Common myeloid progenitor, CD34-positive (primary cell): Measurements from ENCODE around the gene TKT.
A peak's percentile ranks its signal among the peaks of the same experiment; 100 is the strongest.

Experiments
- CTCF ChIA-PET: fragments of 350-600 bp; sonication (Branson Sonifier 250); formaldehyde crosslinking; loops from one replicate; lab custom pipeline; 2021; ENCODE audit warnings: antibody characterized with exemption; lab: Charles Lee
- POLR2A ChIA-PET: fragments of 350-600 bp; sonication (Branson Sonifier 250); formaldehyde crosslinking; loops from one replicate; lab custom pipeline; 2021; ENCODE audit warnings: antibody characterized with exemption; lab: Charles Lee
- DNase-seq, 3 donors: peaks; one replicate each; pipeline versions ENCODE4 v3.0.0 to v3.0.0-alpha.2; 2013
- H3K27ac ChIP-seq, 2 experiments: 1 replicate in 1 of 2; 2 replicates in 1 of 2; pipeline ENCODE4 v1.7.0; 2013; ENCODE audit warnings: inconsistent platforms in 2 of 2, low read length in 2 of 2, mild to moderate bottlenecking in 2 of 2, low read depth in 1 of 2, moderate library complexity in 1 of 2; ENCODE audit not compliant: severe bottlenecking in 2 of 2, insufficient read depth in 1 of 2, poor library complexity in 1 of 2
- H3K27me3 ChIP-seq, 5 experiments: replicated peaks in 2 of 5; 1 replicate in 3 of 5; 2 replicates in 2 of 5; pipeline versions ENCODE4 v1.6.1 to v1.7.0; 2013; ENCODE audit warnings: low read length in 4 of 5, mild to moderate bottlenecking in 2 of 5, moderate library complexity in 2 of 5, inconsistent platforms in 1 of 5; ENCODE audit not compliant: insufficient read depth in 5 of 5, control insufficient read depth in 4 of 5
- H3K36me3 ChIP-seq, 4 experiments: 1 replicate in 2 of 4; 2 replicates in 2 of 4; pipeline versions ENCODE4 v1.6.1 to v1.7.0; 2013; ENCODE audit warnings: low read length in 3 of 4, control low read depth in 1 of 4, mild to moderate bottlenecking in 1 of 4; ENCODE audit not compliant: control insufficient read depth in 4 of 4, insufficient read depth in 4 of 4
- H3K4me1 ChIP-seq, 4 experiments: 1 replicate in 3 of 4; 2 replicates in 1 of 4; pipeline versions ENCODE4 v1.6.1 to v1.7.1; 2013; ENCODE audit warnings: low read length in 3 of 4, mild to moderate bottlenecking in 3 of 4, control low read depth in 1 of 4, inconsistent platforms in 1 of 4, moderate library complexity in 1 of 4; ENCODE audit not compliant: control insufficient read depth in 4 of 4, insufficient read depth in 4 of 4; ENCODE audit errors: control extremely low read depth in 1 of 4
- H3K4me3 ChIP-seq, 7 experiments: 1 replicate in 4 of 7; 2 replicates in 3 of 7; pipeline versions ENCODE4 v1.5.1 to v1.7.0; 2013; ENCODE audit warnings: mild to moderate bottlenecking in 7 of 7, low read length in 6 of 7, moderate library complexity in 6 of 7, inconsistent platforms in 2 of 7, low read depth in 2 of 7, control low read depth in 1 of 7; ENCODE audit not compliant: insufficient read depth in 4 of 7, control insufficient read depth in 1 of 7; ENCODE audit errors: extremely low read depth in 1 of 7
- H3K9me3 ChIP-seq, 5 experiments: 1 replicate in 4 of 5; 2 replicates in 1 of 5; pipeline versions ENCODE4 v1.6.1 to v1.7.1; 2013; ENCODE audit warnings: low read length in 4 of 5, mild to moderate bottlenecking in 2 of 5, inconsistent platforms in 1 of 5, low read depth in 1 of 5, moderate library complexity in 1 of 5; ENCODE audit not compliant: control insufficient read depth in 4 of 5, insufficient read depth in 2 of 5; ENCODE audit errors: control extremely low read depth in 1 of 5
- WGBS: methylation state at CpG from one replicate; pipeline ENCODE4 v1.1.5; 2013; ENCODE audit not compliant: insufficient coverage; 5-methylcytosine and 5-hydroxymethylcytosine counted together

The TKT gene

DNA sequence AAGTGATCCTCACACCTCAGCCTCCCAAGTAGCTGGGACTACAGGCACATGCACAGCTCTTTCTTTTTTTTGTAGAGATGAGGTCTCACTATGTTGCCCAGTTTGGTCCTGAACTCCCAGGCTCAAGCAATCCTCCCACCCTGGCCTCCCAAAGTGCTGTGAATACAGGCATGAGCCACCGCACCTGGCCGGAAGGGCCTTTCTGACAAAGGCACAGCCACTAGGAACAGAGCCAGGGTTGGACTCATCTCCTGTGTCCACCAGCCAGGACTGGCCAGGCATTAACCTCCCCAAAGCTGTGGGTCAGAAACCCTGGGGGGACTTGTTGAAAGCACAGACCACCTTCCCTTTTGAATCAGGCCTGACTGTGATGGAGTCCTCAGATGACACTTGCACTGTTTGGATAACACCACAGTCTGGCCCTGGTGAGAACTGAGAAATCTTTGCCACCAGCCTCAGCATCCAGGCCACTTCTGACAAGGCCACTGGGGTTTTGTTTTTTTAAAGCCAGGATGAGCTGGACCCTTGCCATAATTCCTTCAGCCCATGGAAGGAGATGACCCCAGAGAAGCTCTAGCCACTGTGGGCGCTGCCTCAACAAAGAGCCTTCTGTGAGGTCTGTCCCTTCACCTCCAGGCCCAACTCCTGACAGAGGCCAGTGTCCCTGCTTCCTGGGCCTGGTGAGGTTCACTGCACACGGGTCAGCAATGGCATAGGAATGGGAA lies 4.8 kb downstream of the TKT start:
- no peak for DNase-seq
- Histone ChIP-seq H3K36me3 (peaks cover 0 to 23% (median 4%) of the 10 kb centered on the region in 4 experiments), H3K9me3 (no peaks in the 10 kb centered on the region), H3K27me3 (no peaks in the 10 kb centered on the region), H3K4me3 (peak overlapping the region in 2 of 7 experiments; percentile 14 to 27), H3K4me1 (peaks cover 27 to 74% (median 68%) of the 10 kb centered on the region in 4 experiments), H3K27ac (peak overlapping the region; percentile 74 to 76)
- POLR2A ChIA-PET, result no interaction called here
- 100% methylated on average over 4 of the region's 4 CpGs for WGBS
- CTCF ChIA-PET, result interaction anchor here (0.7 to 2.3 kb wide), 7 partner anchors 10 to 32 kb away, joined by 3 to 11 read pairs (median 3); no protein-coding TSS in a partner anchor

DNA sequence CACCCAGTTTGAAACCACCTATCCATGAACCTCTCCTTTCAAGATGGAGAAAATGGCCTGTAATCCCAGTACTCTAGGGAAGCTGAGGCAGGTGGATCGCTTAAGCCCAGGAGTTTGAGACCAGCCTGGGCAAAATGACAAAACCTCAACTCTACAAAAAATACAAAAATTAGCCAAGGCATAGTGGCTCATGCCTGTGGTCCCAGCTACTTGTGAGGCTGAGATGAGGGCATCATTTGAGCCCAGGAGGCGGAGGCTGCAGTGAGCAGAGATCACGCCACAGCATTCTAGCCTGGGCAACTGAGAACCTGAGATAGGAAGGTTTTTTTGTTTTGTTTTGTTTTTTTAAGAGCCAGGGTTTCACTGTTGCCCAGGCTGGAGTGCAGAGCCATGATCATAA lies 5.4 kb downstream of the TKT start:
- WGBS, result 100% methylated on average over 1 of the region's 3 CpGs
- Histone ChIP-seq H3K4me1 (peaks cover 27 to 74% (median 68%) of the 10 kb centered on the region in 4 experiments), H3K27me3 (no peaks in the 10 kb centered on the region), H3K36me3 (peaks cover 0 to 26% (median 7%) of the 10 kb centered on the region in 4 experiments), H3K4me3 (peak overlapping the region in 3 of 7 experiments; percentile 19 to 59 (median 47)), H3K27ac (peak overlapping the region; percentile 54 to 76), H3K9me3 (peaks cover 0 to 2% (median 0%) of the 10 kb centered on the region in 5 experiments)
- ChIA-PET POLR2A (no interaction called here), CTCF (interaction anchor here (0.6 to 2.1 kb wide), 5 partner anchors 11 to 50 kb away, joined by 3 to 11 read pairs (median 3); no protein-coding TSS in a partner anchor)
- DNase-seq, result peak in 1 of 3 donors; percentile 31

DNA sequence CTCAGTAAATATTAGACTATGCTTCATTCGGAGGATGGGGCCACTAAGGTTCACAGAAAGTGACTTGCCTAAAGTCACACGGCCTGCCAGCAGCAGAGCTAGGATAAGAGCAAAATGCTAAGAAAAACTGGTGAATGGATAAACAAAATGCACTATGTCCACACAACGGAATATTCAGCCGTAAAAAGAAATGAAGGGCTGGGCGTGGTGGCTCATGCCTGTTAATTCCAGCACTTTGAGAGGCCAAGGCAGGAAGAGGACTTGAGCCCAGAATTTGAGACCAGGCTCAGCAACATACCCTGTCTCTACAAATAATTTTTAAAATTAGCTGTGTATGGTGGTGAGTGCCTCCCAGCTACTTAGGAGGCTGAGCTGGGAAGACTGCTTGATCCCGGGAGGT lies 7.7 kb downstream of the TKT start:
- POLR2A ChIA-PET, result no interaction called here

DNA sequence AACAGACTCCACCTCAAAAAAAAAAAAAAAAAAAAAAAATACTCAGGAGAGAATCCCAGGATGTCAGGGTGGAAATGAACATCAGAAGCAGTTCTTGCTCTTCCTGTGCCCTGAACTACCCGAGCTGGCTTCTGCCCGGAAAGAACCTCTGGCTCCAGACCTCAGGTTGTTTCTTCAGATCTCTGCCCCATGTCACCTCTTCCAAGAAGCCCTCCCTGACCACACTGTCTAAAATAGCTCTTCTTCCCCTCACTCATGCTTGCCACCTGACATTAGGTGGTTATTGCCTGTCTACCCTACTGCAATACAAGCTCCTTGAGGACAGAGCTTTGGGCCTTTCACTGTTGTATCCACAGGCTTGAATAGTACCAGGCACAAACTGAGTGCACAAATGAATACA lies 8.2 kb downstream of the TKT start:
- H3K36me3 ChIP-seq, result peaks cover 2 to 42% (median 17%) of the 10 kb centered on the region in 4 experiments
- peaks cover 23 to 68% (median 49%) of the 10 kb centered on the region in 4 experiments for H3K4me1 ChIP-seq
- no peak for DNase-seq
- ChIA-PET CTCF (interaction anchor here (1.3 to 2.9 kb wide), 2 partner anchors 17 to 25 kb away, joined by 5 to 9 read pairs; no protein-coding TSS in a partner anchor), POLR2A (no interaction called here)
- 83% methylated on average over 2 of the region's 2 CpGs for WGBS
- H3K4me3 ChIP-seq, result no peak overlapping the region
- peak overlapping the region in 1 of 2 experiments; percentile 35 for H3K27ac ChIP-seq
- H3K9me3 ChIP-seq, result peaks cover 0 to 2% (median 0%) of the 10 kb centered on the region in 5 experiments
- H3K27me3 ChIP-seq, result no peaks in the 10 kb centered on the region

More for the DNA sequence above, 7.7 kb downstream of the TKT start:
- Histone ChIP-seq H3K27ac (no peak overlapping the region), H3K4me3 (peak overlapping the region in 1 of 7 experiments; percentile 36), H3K9me3 (peaks cover 0 to 2% (median 0%) of the 10 kb centered on the region in 5 experiments), H3K27me3 (no peaks in the 10 kb centered on the region), H3K36me3 (peaks cover 2 to 36% (median 17%) of the 10 kb centered on the region in 4 experiments), H3K4me1 (peaks cover 25 to 68% (median 52%) of the 10 kb centered on the region in 4 experiments)
- CTCF ChIA-PET, result interaction anchor here (0.9 to 2.9 kb wide), 4 partner anchors 10 to 47 kb away, joined by 3 to 9 read pairs (median 4); no protein-coding TSS in a partner anchor
- DNase-seq, result no peak
- WGBS, result 100% methylated on average over 5 of the region's 6 CpGs

DNA sequence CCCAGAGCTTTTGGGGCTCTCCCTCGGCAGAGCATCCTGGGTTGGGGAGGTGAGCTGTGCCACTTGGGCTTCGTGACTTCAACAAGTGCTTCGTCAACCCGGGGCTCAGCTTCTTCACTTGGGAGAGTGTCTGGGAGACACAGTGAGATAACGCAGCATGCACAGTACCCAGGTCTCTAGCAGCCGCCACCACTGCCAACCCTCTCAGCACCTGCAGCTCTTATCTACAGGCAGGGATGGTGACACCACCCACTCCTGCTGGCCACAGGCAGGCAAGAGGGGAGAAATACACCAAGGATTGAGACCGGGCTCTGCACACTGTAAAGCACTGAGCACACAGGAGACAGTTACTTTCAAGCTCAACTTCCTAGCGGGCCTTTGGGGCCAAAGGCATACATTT lies 11.6 kb downstream of the TKT start:
- H3K9me3 ChIP-seq, result peaks cover 0 to 2% (median 0%) of the 10 kb centered on the region in 5 experiments
- peak overlapping the region in 1 of 2 experiments; percentile 16 for H3K27ac ChIP-seq
- H3K27me3 ChIP-seq, result no peaks in the 10 kb centered on the region
- H3K4me3 ChIP-seq, result no peak overlapping the region
- DNase-seq, result no peak
- ChIA-PET POLR2A (no interaction called here), CTCF (interaction anchor here (0.9 to 2.2 kb wide), 5 partner anchors 11 to 49 kb away, joined by 3 to 10 read pairs (median 5); partner anchors contain the start of gene TKT)
- peaks cover 6 to 51% (median 19%) of the 10 kb centered on the region in 4 experiments for H3K4me1 ChIP-seq
- H3K36me3 ChIP-seq, result peaks cover 6 to 70% (median 40%) of the 10 kb centered on the region in 4 experiments
- WGBS, result 94% methylated on average over 8 of the region's 8 CpGs

DNA sequence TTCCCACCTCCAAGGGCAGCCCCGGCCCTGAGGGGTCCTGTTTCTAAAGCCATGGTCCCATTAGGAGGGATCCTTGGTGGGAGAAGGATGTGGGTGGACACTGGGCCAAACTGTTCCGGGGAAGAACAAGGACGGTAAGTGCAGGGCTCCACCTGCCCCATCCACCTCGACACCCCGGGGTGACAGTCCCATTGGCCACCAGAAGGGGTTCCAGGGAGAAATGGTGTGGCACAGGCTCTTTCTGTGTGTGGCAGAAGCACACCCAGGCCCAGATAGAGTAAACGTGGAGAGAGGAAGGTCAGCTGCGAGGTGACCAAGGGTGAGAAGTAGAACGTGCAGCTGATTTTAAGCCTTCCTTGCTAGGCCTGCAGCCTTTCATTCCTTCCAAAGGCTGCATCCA lies 12.0 kb downstream of the TKT start:
- Histone ChIP-seq H3K4me3 (no peak overlapping the region), H3K36me3 (peaks cover 7 to 74% (median 42%) of the 10 kb centered on the region in 4 experiments), H3K9me3 (peaks cover 0 to 2% (median 0%) of the 10 kb centered on the region in 5 experiments), H3K27ac (no peak overlapping the region), H3K27me3 (no peaks in the 10 kb centered on the region), H3K4me1 (peaks cover 6 to 46% (median 14%) of the 10 kb centered on the region in 4 experiments)
- POLR2A ChIA-PET, result no interaction called here
- CTCF ChIA-PET, result interaction anchor here (0.9 to 2.2 kb wide), 5 partner anchors 11 to 49 kb away, joined by 3 to 10 read pairs (median 5); partner anchors contain the start of gene TKT
- 100% methylated on average over 7 of the region's 8 CpGs for WGBS
- DNase-seq, result no peak
